Smooth muscle cell (in vitro differentiated cells): ENCODE results near the gene ARF6. TPM values are rescaled to one million over a fixed set of nuclear protein-coding genes. Genes with fewer than 3 reads are reported as not detected.

ENCODE experiments used
- DNase-seq: peaks from one replicate; lab custom pipeline; 2025; ENCODE audit not compliant: unreplicated experiment; lab: John Stamatoyannopoulos, UW
- H2AFZ ChIP-seq: fragments of 200-600 bp; sonication (generic); 2 replicates; pipeline ENCODE4 v1.6.0; 2016; ENCODE audit warnings: antibody characterized with exemption, low read depth, mild to moderate bottlenecking
- H3F3A ChIP-seq: fragments of 200-600 bp; sonication (generic); 2 replicates; pipeline ENCODE4 v1.6.0; 2017; ENCODE audit warnings: antibody characterized with exemption, low read depth
- H3K27ac ChIP-seq: fragments of 200-600 bp; sonication (generic); 2 replicates; pipeline ENCODE4 v1.5.1; 2016; ENCODE audit warnings: low read depth, mild to moderate bottlenecking
- H3K27me3 ChIP-seq: fragments of 200-600 bp; sonication (generic); 2 replicates; pipeline ENCODE4 v1.6.1; 2016; ENCODE audit warnings: low read depth, mild to moderate bottlenecking
- H3K36me3 ChIP-seq: fragments of 200-600 bp; sonication (generic); 2 replicates; pipeline ENCODE4 v1.5.1; 2016; ENCODE audit warnings: low read depth
- H3K4me1 ChIP-seq: fragments of 200-600 bp; sonication (generic); 2 replicates; pipeline ENCODE4 v1.5.1; 2016; ENCODE audit warnings: low read depth
- H3K4me2 ChIP-seq: fragments of 200-600 bp; sonication (generic); 2 replicates; pipeline ENCODE4 v1.6.0; 2016; ENCODE audit warnings: mild to moderate bottlenecking
- H3K4me3 ChIP-seq: fragments of 200-600 bp; sonication (generic); 2 replicates; pipeline ENCODE4 v1.5.1; 2016; ENCODE audit warnings: mild to moderate bottlenecking
- H3K79me2 ChIP-seq: fragments of 200-600 bp; sonication (generic); 2 replicates; pipeline ENCODE4 v1.6.0; 2016; ENCODE audit warnings: low read depth, mild to moderate bottlenecking
- H3K9ac ChIP-seq: fragments of 200-600 bp; sonication (generic); 2 replicates; pipeline ENCODE4 v1.6.0; 2016; ENCODE audit warnings: low read depth
- H3K9me3 ChIP-seq: fragments of 200-600 bp; sonication (generic); replicated peaks from 2 replicates; pipeline ENCODE4 v1.5.1; 2016; ENCODE audit warnings: low read depth
- H4K20me1 ChIP-seq: fragments of 200-600 bp; sonication (generic); 2 replicates; pipeline ENCODE4 v1.6.0; 2016; ENCODE audit warnings: low read depth
- WGBS: methylation state at CpG from one replicate; pipeline ENCODE4 v1.1.7; 2016; ENCODE audit warnings: low lambda C conversion rate; 5-methylcytosine and 5-hydroxymethylcytosine counted together
- polyA plus RNA-seq: library from polyadenylated mRNA; unstranded; fragments of >200 nt; fragmentation: Nextera tagmentation; extraction: Ambion mirVana; gene quantifications from 2 replicates; pipeline ENCODE4 v1.2.1, GENCODE V29; 2016
- total RNA-seq: library from RNA; depleted of rRNA; stranded (reverse); fragments of >200 nt; gene quantifications from 2 replicates; pipeline ENCODE4 v1.2.3, GENCODE V29; 2014
- TF ChIP-seq, protein P1 (sequence below): fragments of 200-600 bp; sonication (generic); IDR thresholded peaks from 2 replicates; pipeline ENCODE4 v1.5.1; 2017; ENCODE audit warnings: borderline replicate concordance, mild to moderate bottlenecking, antibody characterized with exemption; ENCODE audit not compliant: insufficient read depth, poor library complexity, severe bottlenecking

ARF6 gene
- total and polyA plus RNA-seq, 2 experiments from 2014 or later = 59.8 to 68.7 TPM

DNA sequence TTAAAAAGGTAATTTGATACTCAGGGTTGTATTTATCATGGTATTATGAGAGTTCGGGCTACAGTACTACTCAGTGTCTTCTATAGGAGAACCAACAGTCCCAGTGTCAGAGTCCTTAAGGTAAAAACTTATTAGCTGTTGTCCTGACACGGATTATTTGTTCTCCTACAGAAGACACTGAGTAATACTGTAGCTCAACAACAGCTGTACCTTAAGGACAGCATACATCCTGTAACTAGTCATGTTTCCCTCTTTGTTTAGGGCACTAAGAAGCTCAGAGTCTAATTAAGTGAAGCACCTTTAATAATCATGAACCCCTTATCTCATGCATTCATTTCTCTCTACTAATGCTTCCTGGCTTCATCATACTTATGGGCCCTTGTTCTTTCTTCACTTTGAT, 33.9 kb downstream of the ARF6 start:
- no peak overlapping the region for H3K27ac ChIP-seq
- no peak overlapping the region for H3K4me2 ChIP-seq
- no peak overlapping the region for H3K9ac ChIP-seq
- no peaks in the 10 kb centered on the region for H3K36me3 ChIP-seq
- TF ChIP-seq, protein P1, sequence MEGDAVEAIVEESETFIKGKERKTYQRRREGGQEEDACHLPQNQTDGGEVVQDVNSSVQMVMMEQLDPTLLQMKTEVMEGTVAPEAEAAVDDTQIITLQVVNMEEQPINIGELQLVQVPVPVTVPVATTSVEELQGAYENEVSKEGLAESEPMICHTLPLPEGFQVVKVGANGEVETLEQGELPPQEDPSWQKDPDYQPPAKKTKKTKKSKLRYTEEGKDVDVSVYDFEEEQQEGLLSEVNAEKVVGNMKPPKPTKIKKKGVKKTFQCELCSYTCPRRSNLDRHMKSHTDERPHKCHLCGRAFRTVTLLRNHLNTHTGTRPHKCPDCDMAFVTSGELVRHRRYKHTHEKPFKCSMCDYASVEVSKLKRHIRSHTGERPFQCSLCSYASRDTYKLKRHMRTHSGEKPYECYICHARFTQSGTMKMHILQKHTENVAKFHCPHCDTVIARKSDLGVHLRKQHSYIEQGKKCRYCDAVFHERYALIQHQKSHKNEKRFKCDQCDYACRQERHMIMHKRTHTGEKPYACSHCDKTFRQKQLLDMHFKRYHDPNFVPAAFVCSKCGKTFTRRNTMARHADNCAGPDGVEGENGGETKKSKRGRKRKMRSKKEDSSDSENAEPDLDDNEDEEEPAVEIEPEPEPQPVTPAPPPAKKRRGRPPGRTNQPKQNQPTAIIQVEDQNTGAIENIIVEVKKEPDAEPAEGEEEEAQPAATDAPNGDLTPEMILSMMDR = no peak
- no peaks in the 10 kb centered on the region for H3F3A ChIP-seq
- no peaks in the 10 kb centered on the region for H3K4me1 ChIP-seq
- H3K27me3 ChIP-seq = no peaks in the 10 kb centered on the region
- H3K9me3 ChIP-seq = no peaks in the 10 kb centered on the region
- H4K20me1 ChIP-seq = no peaks in the 10 kb centered on the region
- H2AFZ ChIP-seq = no peak overlapping the region
- H3K79me2 ChIP-seq = no peaks in the 10 kb centered on the region
- no peak for DNase-seq
- 90% methylated on average over 2 of the region's 2 CpGs for WGBS
- H3K4me3 ChIP-seq = no peak overlapping the region

DNA sequence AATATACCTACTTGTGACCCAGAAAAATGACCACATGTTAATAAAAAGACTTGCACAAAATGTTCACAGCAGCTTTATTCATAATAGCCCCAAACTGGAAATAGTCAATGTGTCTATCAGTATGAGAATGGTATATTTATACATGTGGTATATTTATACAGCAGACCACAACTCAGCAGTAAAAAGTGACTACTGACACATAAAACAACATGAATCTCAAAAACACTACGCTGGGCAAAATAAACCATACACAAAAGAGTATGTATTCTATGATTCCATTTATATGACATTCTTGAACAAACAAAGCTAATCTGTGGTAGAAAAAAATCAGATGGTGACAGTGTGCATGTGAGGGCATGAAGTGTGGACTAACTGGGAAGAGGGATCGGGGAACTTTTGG, 35.1 kb downstream of the ARF6 start:
- TF ChIP-seq, protein P1 = no peak
- Histone ChIP-seq H3K9ac (no peak overlapping the region), H3K27ac (no peak overlapping the region), H4K20me1 (no peaks in the 10 kb centered on the region), H3K27me3 (no peaks in the 10 kb centered on the region), H3K9me3 (no peaks in the 10 kb centered on the region), H3K36me3 (no peaks in the 10 kb centered on the region), H2AFZ (peak overlapping the region; percentile 66), H3K4me1 (no peaks in the 10 kb centered on the region), H3K4me3 (no peak overlapping the region), H3K79me2 (no peaks in the 10 kb centered on the region), H3K4me2 (no peak overlapping the region), H3F3A (no peaks in the 10 kb centered on the region)
- 85% methylated on average over 2 of the region's 2 CpGs for WGBS
- DNase-seq = no peak

DNA sequence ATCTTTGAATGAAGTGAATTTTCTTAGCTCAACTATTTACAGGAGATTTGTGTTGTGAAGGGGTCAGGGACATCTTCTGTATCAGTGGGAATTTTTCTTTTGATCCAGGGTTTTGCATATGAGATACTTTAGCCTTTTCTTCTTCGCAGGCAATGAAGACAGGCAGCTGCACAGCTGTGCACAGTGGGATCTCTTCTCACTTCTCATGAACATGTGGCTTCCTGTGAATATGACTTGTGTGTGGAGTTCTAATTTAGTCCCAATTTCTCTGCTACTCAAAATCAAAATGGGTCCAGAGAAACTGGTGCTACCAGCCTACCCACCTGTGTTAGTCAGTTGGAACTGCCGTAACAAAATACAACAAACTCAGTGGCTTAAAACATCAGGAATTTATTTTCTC, 37.8 kb downstream of the ARF6 start:
- no peak overlapping the region for H2AFZ ChIP-seq
- 92% methylated on average over 2 of the region's 2 CpGs for WGBS
- no peaks in the 10 kb centered on the region for H3K79me2 ChIP-seq
- H3K9ac ChIP-seq = no peak overlapping the region
- TF ChIP-seq, protein P1 = no peak
- DNase-seq = no peak
- H3K4me3 ChIP-seq = no peak overlapping the region
- H3F3A ChIP-seq = no peaks in the 10 kb centered on the region
- H3K4me1 ChIP-seq = no peaks in the 10 kb centered on the region
- no peak overlapping the region for H3K27ac ChIP-seq
- no peak overlapping the region for H3K4me2 ChIP-seq
- no peaks in the 10 kb centered on the region for H3K9me3 ChIP-seq
- H4K20me1 ChIP-seq = no peaks in the 10 kb centered on the region
- no peaks in the 10 kb centered on the region for H3K36me3 ChIP-seq
- no peaks in the 10 kb centered on the region for H3K27me3 ChIP-seq

DNA sequence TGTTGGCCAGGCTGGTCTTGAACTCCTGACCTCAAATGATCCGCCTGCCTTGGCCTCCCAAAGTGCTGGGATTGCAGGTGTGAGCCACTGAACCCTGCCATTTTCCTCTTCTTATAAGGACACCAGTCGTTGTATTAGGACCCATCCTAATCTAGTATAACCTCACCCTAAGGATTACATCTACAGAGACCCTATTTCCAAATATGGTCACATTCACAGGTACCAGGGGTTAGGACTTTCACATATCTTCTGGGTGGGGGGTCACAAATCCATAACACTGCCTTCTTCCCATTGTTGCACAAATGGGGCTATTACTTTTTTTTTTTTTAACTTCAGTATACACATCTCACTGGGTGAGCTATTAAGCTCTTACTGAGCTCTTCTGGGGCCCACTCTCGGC, 38.6 kb downstream of the ARF6 start:
- H3K79me2 ChIP-seq = no peaks in the 10 kb centered on the region
- whole genome bisulfite sequencing = 89% methylated on average over 3 of the region's 3 CpGs
- H3K4me1 ChIP-seq = no peaks in the 10 kb centered on the region
- no peak overlapping the region for H3K9ac ChIP-seq
- no peaks in the 10 kb centered on the region for H3K27me3 ChIP-seq
- no peak overlapping the region for H3K4me2 ChIP-seq
- H3K4me3 ChIP-seq = no peak overlapping the region
- TF ChIP-seq, protein P1 = no peak
- DNase-seq = no peak
- H2AFZ ChIP-seq = no peak overlapping the region
- H3F3A ChIP-seq = no peaks in the 10 kb centered on the region
- H3K36me3 ChIP-seq = no peaks in the 10 kb centered on the region
- H4K20me1 ChIP-seq = no peaks in the 10 kb centered on the region
- H3K27ac ChIP-seq = no peak overlapping the region
- H3K9me3 ChIP-seq = no peaks in the 10 kb centered on the region
